DMS53 treated with DMSO at 0.1 percent for 48 hours (cell line): ENCODE measurements around the gene RAB6D.
"Not testable (repeated sequence)": the region's sequence is repeated elsewhere in the genome, so short reads cannot be mapped to it uniquely, and the experiment has no call there.

Experiments
- DNase-seq: peaks from one replicate; lab custom pipeline; 2025; ENCODE audit not compliant: unreplicated experiment; lab: John Stamatoyannopoulos, UW

Gene RAB6D

GRCh38 chr2:131366643-131367042 lies 2.7 kb upstream of the RAB6D start:
- DNase-seq, result no peak

DNA sequence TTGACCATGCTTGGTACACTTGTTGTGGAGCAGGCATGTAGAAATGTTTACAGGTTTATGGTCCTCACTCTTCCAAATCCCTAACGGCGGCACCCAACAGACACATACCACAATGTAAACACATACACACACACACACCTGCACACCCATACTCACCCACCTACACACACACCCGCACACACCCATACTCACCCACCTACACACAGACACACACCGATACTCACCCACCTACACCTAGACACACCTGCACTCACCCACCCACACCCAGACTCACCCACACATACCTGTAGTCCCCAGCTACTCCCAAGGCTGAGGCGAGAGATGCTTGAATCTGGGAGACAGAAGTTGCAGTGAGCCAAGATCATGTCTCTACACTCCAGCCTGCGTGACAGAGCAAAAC lies 1.5 kb upstream of the RAB6D start:
- no peak for DNase-seq

DNA sequence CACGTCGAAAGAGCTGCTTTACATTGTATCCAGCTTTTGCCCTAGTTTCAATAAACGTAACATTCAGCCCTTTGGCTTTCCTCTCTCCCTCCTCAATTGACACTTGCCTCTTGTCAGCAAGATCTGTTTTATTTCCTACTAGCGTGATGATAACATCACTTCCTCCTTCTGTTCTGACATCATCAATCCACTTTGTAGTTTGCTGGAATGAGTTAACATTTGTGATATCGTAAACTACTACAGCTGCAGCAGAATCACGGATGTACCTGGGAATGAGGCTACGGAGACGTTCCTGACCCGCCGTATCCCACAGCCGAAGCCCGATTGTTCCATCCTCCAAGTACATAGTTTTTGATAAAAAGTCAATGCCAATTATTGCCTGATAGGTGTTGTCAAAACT lies 755 bp downstream of the RAB6D start:
- DNase-seq, result not testable (repeated sequence)

GRCh38 chr2:131361773-131362172 lies 2.2 kb downstream of the RAB6D start:
- not testable (repeated sequence) for DNase-seq

- not testable (repeated sequence) for DNase-seq
These were observed 10.7 kb downstream of the RAB6D start for GRCh38 chr2:131353167-131353697.

- DNase-seq, result no peak
These were observed 14.9 kb downstream of the RAB6D start for GRCh38 chr2:131349021-131349420.

DNA sequence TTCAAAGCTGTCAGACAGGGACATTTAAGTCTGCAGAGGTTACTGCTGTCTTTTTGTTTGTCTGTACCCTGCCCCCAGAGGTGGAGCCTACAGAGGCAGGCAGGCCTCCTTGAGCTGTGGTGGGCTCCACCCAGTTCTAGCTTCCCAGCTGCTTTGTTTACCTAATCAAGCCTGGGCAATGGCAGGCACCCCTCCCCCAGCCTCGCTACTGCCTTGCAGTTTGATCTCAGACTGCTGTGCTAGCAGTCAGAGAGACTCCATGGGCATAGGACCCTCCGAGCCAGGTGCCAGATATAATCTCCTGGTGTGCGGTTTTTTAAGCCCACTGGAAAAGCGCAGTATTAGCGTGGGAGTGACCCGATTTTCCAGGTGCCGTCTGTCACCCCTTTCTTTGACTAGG lies 16.9 kb downstream of the RAB6D start:
- not testable (repeated sequence) for DNase-seq

DNA sequence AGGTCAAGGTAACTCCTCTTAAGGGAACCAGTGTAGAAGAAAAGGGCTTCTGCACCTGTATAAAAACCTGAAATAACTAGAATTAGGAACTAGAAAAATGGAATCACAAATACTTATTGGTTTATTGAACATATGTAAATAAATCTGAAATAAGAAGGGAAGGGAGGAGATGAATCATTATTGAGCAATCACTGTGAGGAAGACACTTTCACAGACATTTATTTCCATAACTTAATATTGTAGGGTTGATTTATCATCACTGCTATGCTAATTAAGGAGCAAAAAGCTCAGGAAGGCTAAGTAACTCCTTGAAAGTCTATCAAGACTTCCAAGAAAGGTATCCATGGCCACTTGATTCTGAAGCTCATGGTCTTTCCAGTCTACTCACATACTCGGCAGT lies 24.7 kb downstream of the RAB6D start:
- DNase-seq, result not testable (repeated sequence)

DNA sequence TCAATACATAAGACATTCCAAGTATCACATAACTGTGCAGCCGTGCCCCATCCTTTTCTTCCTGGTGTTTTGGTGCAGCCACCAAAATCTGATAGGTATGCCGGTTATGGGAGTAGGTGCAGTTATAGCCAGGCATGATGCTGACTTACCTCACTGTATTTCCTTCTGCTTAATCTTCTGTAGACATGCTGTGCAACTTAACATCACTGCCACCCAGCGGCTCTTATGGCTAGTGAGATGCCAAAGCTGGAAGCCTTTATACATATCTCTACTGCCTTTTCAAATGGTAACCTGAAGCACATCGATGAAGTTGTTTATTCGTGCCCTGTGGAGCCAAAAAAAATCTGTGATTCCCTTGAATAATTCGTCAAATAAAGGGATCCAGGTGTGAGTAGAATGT lies 28.6 kb downstream of the RAB6D start:
- not testable (repeated sequence) for DNase-seq

DNA sequence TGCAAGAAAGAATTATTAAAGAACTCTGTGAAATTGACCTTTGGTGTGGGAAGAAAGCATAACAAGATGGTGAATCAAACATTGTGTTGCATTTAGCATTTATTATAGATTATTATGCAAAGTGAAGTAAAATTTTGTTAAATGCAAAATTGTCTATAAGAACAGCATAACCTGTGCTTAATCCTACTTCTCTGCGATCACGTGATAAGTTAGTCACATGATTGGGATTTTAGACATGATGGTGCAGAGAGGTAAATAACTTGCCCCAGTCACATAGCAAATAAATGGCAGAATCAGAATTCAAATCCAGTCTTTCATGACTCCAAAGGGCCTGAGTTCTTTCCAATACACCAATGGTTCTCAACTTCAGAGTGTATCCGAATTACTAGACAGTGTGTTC lies 31.3 kb downstream of the RAB6D start:
- not testable (repeated sequence) for DNase-seq

DNA sequence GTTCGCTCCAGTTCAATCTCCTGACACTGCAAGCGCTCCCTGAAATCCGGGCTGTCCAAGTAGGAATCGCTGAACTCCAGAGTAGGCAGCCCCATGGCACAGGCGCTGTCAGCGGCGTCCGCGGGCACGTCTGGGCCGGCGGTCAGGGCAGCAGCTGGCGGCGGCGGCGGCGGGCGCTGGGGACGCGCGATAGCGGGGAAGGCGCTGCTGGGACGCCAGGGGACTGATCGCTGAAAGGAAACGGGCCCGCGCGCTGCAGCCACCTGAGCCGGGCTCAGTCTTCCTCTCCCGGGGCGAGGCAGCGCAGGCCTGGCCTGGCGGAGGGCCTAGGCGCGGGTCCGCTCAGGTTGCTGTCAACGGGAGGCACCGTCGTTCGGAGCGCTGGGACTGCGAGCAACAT lies 33.0 kb downstream of the RAB6D start:
- DNase-seq, result peak; percentile 0

- DNase-seq, result no peak
These were observed 41.8 kb downstream of the RAB6D start for GRCh38 chr2:131322209-131322608.

GRCh38 chr2:131321344-131321743 lies 42.6 kb downstream of the RAB6D start:
- not testable (repeated sequence) for DNase-seq

DNA sequence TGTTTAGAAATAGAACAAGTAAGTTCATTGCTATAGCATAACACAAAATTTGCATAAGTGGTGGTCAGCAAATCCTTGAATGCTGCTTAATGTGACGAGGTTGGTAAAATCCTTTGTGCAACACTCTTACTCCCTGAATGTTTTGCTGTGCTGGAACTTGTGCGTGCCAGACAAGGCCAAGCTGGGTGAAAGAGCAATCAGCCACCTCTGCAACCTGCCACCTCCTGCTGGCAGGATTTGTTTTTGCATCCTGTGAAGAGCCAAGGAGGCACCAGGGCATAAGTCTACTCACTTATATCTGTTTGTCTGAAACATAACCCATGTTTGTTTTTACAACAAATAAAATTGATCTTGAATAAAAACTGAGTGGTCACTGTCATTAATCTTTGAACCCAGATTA lies 53.0 kb downstream of the RAB6D start:
- DNase-seq, result not testable (repeated sequence)
